ENCODE measurements around the gene CGNL1.

The CGNL1 gene

GRCh38 chr15:57384816-57385215 lies 8.5 kb downstream of the CGNL1 start (continued):
- TF ChIP-seq ZEB2 (tag by site-specific recombination; IDR thresholded peaks at IDR 0.05) (no peak), ZFP41 (tag by site-specific recombination; IDR thresholded peaks at IDR 0.05; ENCODE audit: borderline replicate concordance) (no peak), ZXDB (tag by site-specific recombination; IDR thresholded peaks at IDR 0.05) (no peak), ZNF423 (tag by site-specific recombination; IDR thresholded peaks at IDR 0.05) (no peak), ZNF560 (tag by site-specific recombination; IDR thresholded peaks at IDR 0.05; ENCODE audit: borderline replicate concordance) (no peak), ZNF514 (tag by site-specific recombination; IDR thresholded peaks at IDR 0.05) (no peak)

DNA sequence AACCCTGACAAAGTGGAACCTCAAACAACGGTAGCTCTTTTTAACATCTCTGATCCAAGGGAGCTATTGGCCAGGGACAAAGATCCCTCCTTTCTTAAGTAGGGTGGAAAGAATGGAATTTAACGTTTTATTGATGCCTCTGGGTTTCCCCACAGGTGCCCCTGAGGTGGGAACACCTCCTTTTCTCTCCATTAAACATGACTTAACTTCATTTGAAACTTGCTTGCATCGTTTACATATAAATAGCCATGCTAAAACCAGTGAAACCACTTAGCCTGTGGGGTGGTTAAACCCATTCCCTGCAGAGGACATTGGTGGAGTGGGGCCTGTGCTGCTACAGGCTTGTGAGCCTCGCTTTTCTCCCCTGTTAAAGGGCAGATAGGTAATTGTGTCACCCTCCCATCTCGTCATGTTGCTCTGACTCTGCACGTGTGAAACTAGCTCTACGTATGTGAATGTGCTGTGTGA lies 9.7 kb downstream of the CGNL1 start:
- Histone ChIP-seq H3K27ac (ENCODE audit: extremely low read depth, low read depth, low read length) (no peak overlapping the region), H3K36me3 (ENCODE audit: control insufficient read depth in 2 of 2, insufficient read depth in 1 of 2, low read length in 2 of 2) (no peaks in the 10 kb centered on the region), H3K4me3 (ENCODE audit: low read depth, low read length) (no peak overlapping the region), H3K9me3 (ENCODE audit: control insufficient read depth, insufficient read depth, low read depth, low read length) (no peaks in the 10 kb centered on the region), H3K4me1 (ENCODE audit: control insufficient read depth, insufficient read depth, low read length) (peaks cover 2% of the 10 kb centered on the region; the same call in 1 of the 2 replicates)
- ChIA-PET CTCF (no interaction called here), POLR2A (no interaction called here)
- TF ChIP-seq, protein P1, sequence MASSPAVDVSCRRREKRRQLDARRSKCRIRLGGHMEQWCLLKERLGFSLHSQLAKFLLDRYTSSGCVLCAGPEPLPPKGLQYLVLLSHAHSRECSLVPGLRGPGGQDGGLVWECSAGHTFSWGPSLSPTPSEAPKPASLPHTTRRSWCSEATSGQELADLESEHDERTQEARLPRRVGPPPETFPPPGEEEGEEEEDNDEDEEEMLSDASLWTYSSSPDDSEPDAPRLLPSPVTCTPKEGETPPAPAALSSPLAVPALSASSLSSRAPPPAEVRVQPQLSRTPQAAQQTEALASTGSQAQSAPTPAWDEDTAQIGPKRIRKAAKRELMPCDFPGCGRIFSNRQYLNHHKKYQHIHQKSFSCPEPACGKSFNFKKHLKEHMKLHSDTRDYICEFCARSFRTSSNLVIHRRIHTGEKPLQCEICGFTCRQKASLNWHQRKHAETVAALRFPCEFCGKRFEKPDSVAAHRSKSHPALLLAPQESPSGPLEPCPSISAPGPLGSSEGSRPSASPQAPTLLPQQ (tag by site-specific recombination; IDR thresholded peaks at IDR 0.05), result no peak
- TF ChIP-seq ZNF16 (tag by site-specific recombination; IDR thresholded peaks at IDR 0.05; ENCODE audit: low read depth), result no peak
- TF ChIP-seq, protein P2, sequence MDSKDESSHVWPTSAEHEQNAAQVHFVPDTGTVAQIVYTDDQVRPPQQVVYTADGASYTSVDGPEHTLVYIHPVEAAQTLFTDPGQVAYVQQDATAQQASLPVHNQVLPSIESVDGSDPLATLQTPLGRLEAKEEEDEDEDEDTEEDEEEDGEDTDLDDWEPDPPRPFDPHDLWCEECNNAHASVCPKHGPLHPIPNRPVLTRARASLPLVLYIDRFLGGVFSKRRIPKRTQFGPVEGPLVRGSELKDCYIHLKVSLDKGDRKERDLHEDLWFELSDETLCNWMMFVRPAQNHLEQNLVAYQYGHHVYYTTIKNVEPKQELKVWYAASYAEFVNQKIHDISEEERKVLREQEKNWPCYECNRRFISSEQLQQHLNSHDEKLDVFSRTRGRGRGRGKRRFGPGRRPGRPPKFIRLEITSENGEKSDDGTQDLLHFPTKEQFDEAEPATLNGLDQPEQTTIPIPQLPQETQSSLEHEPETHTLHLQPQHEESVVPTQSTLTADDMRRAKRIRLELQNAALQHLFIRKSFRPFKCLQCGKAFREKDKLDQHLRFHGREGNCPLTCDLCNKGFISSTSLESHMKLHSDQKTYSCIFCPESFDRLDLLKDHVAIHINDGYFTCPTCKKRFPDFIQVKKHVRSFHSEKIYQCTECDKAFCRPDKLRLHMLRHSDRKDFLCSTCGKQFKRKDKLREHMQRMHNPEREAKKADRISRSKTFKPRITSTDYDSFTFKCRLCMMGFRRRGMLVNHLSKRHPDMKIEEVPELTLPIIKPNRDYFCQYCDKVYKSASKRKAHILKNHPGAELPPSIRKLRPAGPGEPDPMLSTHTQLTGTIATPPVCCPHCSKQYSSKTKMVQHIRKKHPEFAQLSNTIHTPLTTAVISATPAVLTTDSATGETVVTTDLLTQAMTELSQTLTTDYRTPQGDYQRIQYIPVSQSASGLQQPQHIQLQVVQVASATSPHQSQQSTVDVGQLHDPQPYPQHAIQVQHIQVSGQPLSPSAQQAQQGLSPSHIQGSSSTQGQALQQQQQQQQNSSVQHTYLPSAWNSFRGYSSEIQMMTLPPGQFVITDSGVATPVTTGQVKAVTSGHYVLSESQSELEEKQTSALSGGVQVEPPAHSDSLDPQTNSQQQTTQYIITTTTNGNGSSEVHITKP (tag by site-specific recombination; IDR thresholded peaks at IDR 0.05), result 0 out of 2 replicates have a peak, but pooled peaks have one; percentile 16

GRCh38 chr15:57386976-57387375 lies 10.7 kb downstream of the CGNL1 start:
- Histone ChIP-seq H3K4me3 (ENCODE audit: low read depth, low read length) (no peak overlapping the region), H3K27ac (ENCODE audit: extremely low read depth, low read depth, low read length) (no peak overlapping the region), H3K36me3 (ENCODE audit: control insufficient read depth in 2 of 2, insufficient read depth in 1 of 2, low read length in 2 of 2) (no peaks in the 10 kb centered on the region), H3K4me1 (ENCODE audit: control insufficient read depth, insufficient read depth, low read length) (peaks cover 2% of the 10 kb centered on the region; the same call in 1 of the 2 replicates), H3K9me3 (ENCODE audit: control insufficient read depth, insufficient read depth, low read depth, low read length) (no peaks in the 10 kb centered on the region)
- ChIA-PET POLR2A (no interaction called here), CTCF (no interaction called here)
- TF ChIP-seq ZNF701 (tag by site-specific recombination; IDR thresholded peaks at IDR 0.05) (no peak), SALL2 (tag by site-specific recombination; IDR thresholded peaks at IDR 0.05; ENCODE audit: borderline replicate concordance) (no peak), ZFP41 (tag by site-specific recombination; IDR thresholded peaks at IDR 0.05; ENCODE audit: borderline replicate concordance) (no peak), ZNF560 (tag by site-specific recombination; IDR thresholded peaks at IDR 0.05; ENCODE audit: borderline replicate concordance) (no peak), ZNF362 (tag by site-specific recombination; IDR thresholded peaks at IDR 0.05) (no peak), ZNF645 (tag by site-specific recombination; IDR thresholded peaks at IDR 0.05) (no peak), ZNF112 (tag by site-specific recombination; IDR thresholded peaks at IDR 0.05) (no peak), ZNF529 (tag by site-specific recombination; IDR thresholded peaks at IDR 0.05; ENCODE audit: insufficient replicate concordance) (no peak)
- TF ChIP-seq, protein P3, sequence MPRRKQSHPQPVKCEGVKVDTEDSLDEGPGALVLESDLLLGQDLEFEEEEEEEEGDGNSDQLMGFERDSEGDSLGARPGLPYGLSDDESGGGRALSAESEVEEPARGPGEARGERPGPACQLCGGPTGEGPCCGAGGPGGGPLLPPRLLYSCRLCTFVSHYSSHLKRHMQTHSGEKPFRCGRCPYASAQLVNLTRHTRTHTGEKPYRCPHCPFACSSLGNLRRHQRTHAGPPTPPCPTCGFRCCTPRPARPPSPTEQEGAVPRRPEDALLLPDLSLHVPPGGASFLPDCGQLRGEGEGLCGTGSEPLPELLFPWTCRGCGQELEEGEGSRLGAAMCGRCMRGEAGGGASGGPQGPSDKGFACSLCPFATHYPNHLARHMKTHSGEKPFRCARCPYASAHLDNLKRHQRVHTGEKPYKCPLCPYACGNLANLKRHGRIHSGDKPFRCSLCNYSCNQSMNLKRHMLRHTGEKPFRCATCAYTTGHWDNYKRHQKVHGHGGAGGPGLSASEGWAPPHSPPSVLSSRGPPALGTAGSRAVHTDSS (tag by site-specific recombination; IDR thresholded peaks at IDR 0.05), result no peak
- TF ChIP-seq, protein P4, sequence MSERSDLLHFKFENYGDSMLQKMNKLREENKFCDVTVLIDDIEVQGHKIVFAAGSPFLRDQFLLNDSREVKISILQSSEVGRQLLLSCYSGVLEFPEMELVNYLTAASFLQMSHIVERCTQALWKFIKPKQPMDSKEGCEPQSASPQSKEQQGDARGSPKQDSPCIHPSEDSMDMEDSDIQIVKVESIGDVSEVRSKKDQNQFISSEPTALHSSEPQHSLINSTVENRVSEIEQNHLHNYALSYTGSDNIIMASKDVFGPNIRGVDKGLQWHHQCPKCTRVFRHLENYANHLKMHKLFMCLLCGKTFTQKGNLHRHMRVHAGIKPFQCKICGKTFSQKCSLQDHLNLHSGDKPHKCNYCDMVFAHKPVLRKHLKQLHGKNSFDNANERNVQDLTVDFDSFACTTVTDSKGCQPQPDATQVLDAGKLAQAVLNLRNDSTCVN (tag by site-specific recombination; optimal IDR thresholded peaks at IDR 0.05), result no peak
- TF ChIP-seq, protein P1 (tag by site-specific recombination; IDR thresholded peaks at IDR 0.05), result no peak
- TF ChIP-seq, protein P5, sequence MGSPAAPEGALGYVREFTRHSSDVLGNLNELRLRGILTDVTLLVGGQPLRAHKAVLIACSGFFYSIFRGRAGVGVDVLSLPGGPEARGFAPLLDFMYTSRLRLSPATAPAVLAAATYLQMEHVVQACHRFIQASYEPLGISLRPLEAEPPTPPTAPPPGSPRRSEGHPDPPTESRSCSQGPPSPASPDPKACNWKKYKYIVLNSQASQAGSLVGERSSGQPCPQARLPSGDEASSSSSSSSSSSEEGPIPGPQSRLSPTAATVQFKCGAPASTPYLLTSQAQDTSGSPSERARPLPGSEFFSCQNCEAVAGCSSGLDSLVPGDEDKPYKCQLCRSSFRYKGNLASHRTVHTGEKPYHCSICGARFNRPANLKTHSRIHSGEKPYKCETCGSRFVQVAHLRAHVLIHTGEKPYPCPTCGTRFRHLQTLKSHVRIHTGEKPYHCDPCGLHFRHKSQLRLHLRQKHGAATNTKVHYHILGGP (tag by site-specific recombination; IDR thresholded peaks at IDR 0.05), result no peak
